SU-DHL-6 (cell line): ENCODE results near the gene MRTFB.

Experiments used
- H2AFZ ChIP-seq: fragments of 200-600 bp; sonication (generic); 2 replicates; pipeline ENCODE4 v1.6.1; 2014; ENCODE audit warnings: low read depth, mild to moderate bottlenecking, moderate library complexity, mixed read lengths, antibody characterized with exemption, low read length; ENCODE audit not compliant: severe bottlenecking
- H3F3A ChIP-seq: fragments of 200-600 bp; shearing (Covaris generic); 2 replicates; pipeline ENCODE4 v1.6.0; 2016; ENCODE audit warnings: antibody characterized with exemption, mild to moderate bottlenecking; ENCODE audit not compliant: insufficient read depth
- H3K27ac ChIP-seq: fragments of 200-600 bp; sonication (generic); 2 replicates; pipeline ENCODE4 v1.5.1; 2016; ENCODE audit warnings: low read depth, mild to moderate bottlenecking, low read length, moderate library complexity, mixed read lengths
- H3K27me3 ChIP-seq: fragments of 200-600 bp; sonication (generic), shearing (Covaris generic); 2 replicates; pipeline ENCODE4 v1.6.0; 2014; ENCODE audit warnings: mild to moderate bottlenecking, low read length
- H3K36me3 ChIP-seq: fragments of 200-600 bp; sonication (generic); 2 replicates; pipeline ENCODE4 v1.6.1; 2014; ENCODE audit warnings: mild to moderate bottlenecking, low read length, mixed read lengths
- H3K4me2 ChIP-seq: fragments of 300-600, 200-600 bp; shearing (Covaris generic), sonication (generic); 2 replicates; pipeline ENCODE4 v1.6.0; 2014; ENCODE audit warnings: low read length, low read depth, mild to moderate bottlenecking; ENCODE audit not compliant: poor library complexity, severe bottlenecking
- H3K4me3 ChIP-seq: fragments of 200-600 bp; sonication (generic); 2 replicates; pipeline ENCODE4 v1.5.1; 2014; ENCODE audit warnings: antibody characterized with exemption, low read length, mild to moderate bottlenecking, mixed read lengths; ENCODE audit not compliant: insufficient read depth, poor library complexity, severe bottlenecking
- H3K79me2 ChIP-seq: fragments of 200-600 bp; sonication (generic); 2 replicates; pipeline ENCODE4 v1.6.1; 2014; ENCODE audit warnings: mild to moderate bottlenecking, low read length, moderate library complexity; ENCODE audit not compliant: insufficient read depth
- H3K9ac ChIP-seq: fragments of 200-600 bp; sonication (generic); 2 replicates; pipeline ENCODE4 v1.7.0; 2014; ENCODE audit warnings: mild to moderate bottlenecking, low read length
- H3K9me2 ChIP-seq: fragments of 200-600 bp; sonication (generic); replicated peaks from 2 replicates; pipeline ENCODE4 v1.6.1; 2014; ENCODE audit warnings: low read length; ENCODE audit not compliant: insufficient read depth
- H3K9me3 ChIP-seq: fragments of 200-600 bp; sonication (generic); 2 replicates; pipeline ENCODE4 v1.6.1; 2014; ENCODE audit warnings: low read length, mixed read lengths; ENCODE audit not compliant: insufficient read depth
- H4K20me1 ChIP-seq: fragments of 200-600 bp; sonication (generic); 2 replicates; pipeline ENCODE4 v1.6.1; 2014; ENCODE audit warnings: low read depth, mild to moderate bottlenecking, antibody characterized with exemption, low read length, moderate library complexity, mixed read lengths
- CTCF ChIP-seq: fragments of 200-600 bp; sonication (generic); IDR thresholded peaks from one replicate; pipeline ENCODE4 v1.5.1; 2017; ENCODE audit warnings: antibody characterized with exemption, mild to moderate bottlenecking, low read length, moderate library complexity; ENCODE audit not compliant: insufficient read depth, poor library complexity, severe bottlenecking
- EZH2phosphoT487 ChIP-seq: fragments of 200-600 bp; sonication (generic), shearing (Covaris generic); conservative IDR thresholded peaks from 2 replicates; pipeline ENCODE4 v1.6.1; 2018; ENCODE audit warnings: mild to moderate bottlenecking, antibody characterized with exemption, low read length, moderate library complexity, mixed read lengths

MRTFB gene

DNA sequence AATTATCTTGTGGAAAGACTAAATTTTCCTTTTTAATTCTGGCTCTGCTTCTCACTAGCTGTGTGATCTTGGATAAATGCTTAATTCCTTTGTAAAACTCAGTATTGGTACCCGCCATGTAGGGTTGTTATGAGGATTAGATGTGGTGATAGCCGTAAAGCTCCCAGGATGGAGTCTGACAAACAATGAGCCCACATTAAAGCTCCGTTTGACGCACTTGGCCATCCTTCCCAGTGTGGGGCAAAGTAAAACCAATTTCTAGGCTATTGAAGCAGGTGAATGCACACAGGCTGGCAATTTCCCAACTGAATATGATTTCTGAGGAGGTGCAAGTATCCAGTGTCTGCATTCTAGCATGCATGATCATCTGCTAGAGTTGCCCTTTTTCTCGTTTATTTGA, 123.6 kb downstream of the MRTFB start:
- Histone ChIP-seq H3F3A (no peaks in the 10 kb centered on the region), H3K4me3 (no peak overlapping the region), H3K79me2 (no peaks in the 10 kb centered on the region), H4K20me1 (no peaks in the 10 kb centered on the region), H2AFZ (no peak overlapping the region), H3K4me2 (no peak overlapping the region), H3K9ac (no peak overlapping the region), H3K27ac (no peak overlapping the region), H3K9me3 (no peaks in the 10 kb centered on the region), H3K27me3 (no peaks in the 10 kb centered on the region), H3K36me3 (0 out of 2 replicates have a peak, but pooled peaks cover 4% of the 10 kb centered on the region), H3K9me2 (no peaks in the 10 kb centered on the region)
- TF ChIP-seq EZH2phosphoT487 (no peak), CTCF (no peak)

DNA sequence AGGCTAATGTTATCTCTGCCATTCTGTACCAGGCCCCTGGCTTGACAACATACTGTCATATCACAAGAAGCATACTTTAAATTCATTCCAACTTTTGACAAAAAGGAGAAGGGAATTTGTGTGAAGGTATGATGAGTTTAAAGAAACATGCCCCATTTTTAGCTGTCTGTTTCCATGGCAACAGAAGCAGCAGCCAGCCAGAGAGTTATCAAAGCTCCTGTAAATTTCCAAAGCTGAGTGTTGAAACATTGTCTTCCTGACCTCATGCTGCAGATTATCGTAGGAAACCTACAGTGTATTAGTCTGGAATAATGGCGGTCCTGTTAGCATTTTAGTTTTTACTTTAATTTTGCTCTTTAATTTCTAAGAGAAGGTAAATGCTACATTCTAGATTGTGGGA, 124.9 kb downstream of the MRTFB start:
- Histone ChIP-seq H3K9ac (no peak overlapping the region), H3F3A (no peaks in the 10 kb centered on the region), H3K4me2 (no peak overlapping the region), H3K79me2 (no peaks in the 10 kb centered on the region), H3K9me3 (no peaks in the 10 kb centered on the region), H4K20me1 (no peaks in the 10 kb centered on the region), H3K27ac (no peak overlapping the region), H2AFZ (no peak overlapping the region), H3K27me3 (no peaks in the 10 kb centered on the region), H3K9me2 (no peaks in the 10 kb centered on the region), H3K36me3 (0 out of 2 replicates have a peak, but pooled peaks cover 4% of the 10 kb centered on the region), H3K4me3 (no peak overlapping the region)
- no peak for TF ChIP-seq CTCF
- TF ChIP-seq EZH2phosphoT487, result no peak

DNA sequence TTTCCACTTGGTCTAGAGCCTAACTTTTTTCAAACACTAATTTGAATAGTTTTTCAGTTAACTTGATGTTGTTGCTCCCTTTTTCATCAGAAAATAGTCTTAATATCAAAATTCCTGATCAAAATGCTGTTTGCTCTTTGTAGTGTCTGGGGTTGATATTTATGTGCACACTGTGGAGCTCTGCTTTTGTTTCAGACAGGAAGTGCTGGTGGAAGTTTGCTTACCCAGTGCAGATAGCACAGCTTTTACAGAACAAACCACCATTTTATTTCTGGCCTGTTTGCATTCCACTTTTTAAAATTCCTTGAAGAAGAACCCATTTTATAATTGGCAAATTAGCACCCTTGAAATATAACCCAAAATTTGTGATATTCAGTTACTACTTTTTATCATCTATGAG, 125.4 kb downstream of the MRTFB start:
- Histone ChIP-seq H3K9ac (no peak overlapping the region), H3F3A (no peaks in the 10 kb centered on the region), H3K79me2 (no peaks in the 10 kb centered on the region), H3K27ac (no peak overlapping the region), H2AFZ (no peak overlapping the region), H3K9me2 (no peaks in the 10 kb centered on the region), H3K27me3 (no peaks in the 10 kb centered on the region), H3K9me3 (no peaks in the 10 kb centered on the region), H3K4me3 (no peak overlapping the region), H3K36me3 (0 out of 2 replicates have a peak, but pooled peaks cover 4% of the 10 kb centered on the region), H3K4me2 (no peak overlapping the region), H4K20me1 (no peaks in the 10 kb centered on the region)
- TF ChIP-seq CTCF (no peak), EZH2phosphoT487 (no peak)
